ENCODE results near the gene HSDL2.
"Not testable (repeated sequence)": the region's sequence is repeated elsewhere in the genome, so short reads cannot be mapped to it uniquely, and the experiment has no call there.

Gene HSDL2

GRCh38 chr9:112366591-112366990, 13.3 kb upstream of the HSDL2 start:
- no peak for DNase-seq (ENCODE audit: low read depth in 2 of 2)

- DNase-seq (ENCODE audit: low read depth in 2 of 2) = no peak
These were observed 12.4 kb upstream of the HSDL2 start for GRCh38 chr9:112367465-112367864.

- DNase-seq (ENCODE audit: low read depth in 2 of 2) = no peak
These were observed 10.1 kb upstream of the HSDL2 start for GRCh38 chr9:112369817-112370216.

GRCh38 chr9:112371060-112371459, 8.8 kb upstream of the HSDL2 start:
- DNase-seq (ENCODE audit: low read depth in 2 of 2) = no peak

GRCh38 chr9:112373666-112374065, 6.2 kb upstream of the HSDL2 start:
- not testable (repeated sequence) for DNase-seq (ENCODE audit: low read depth in 2 of 2)

GRCh38 chr9:112374232-112374631, 5.7 kb upstream of the HSDL2 start:
- DNase-seq (ENCODE audit: low read depth in 2 of 2) = not testable (repeated sequence)

- no peak for DNase-seq (ENCODE audit: low read depth in 2 of 2)
These were observed 4.5 kb upstream of the HSDL2 start for GRCh38 chr9:112375361-112375760.

GRCh38 chr9:112377087-112377486, 2.8 kb upstream of the HSDL2 start:
- no peak for DNase-seq (ENCODE audit: low read depth in 2 of 2)

GRCh38 chr9:112377684-112378327, 2.1 kb upstream of the HSDL2 start:
- no peak for DNase-seq (ENCODE audit: low read depth in 2 of 2)

GRCh38 chr9:112378328-112379176, 1.4 kb upstream of the HSDL2 start:
- no peak for DNase-seq (ENCODE audit: low read depth in 2 of 2)

- peak; percentile 94 to 95 for DNase-seq (ENCODE audit: low read depth in 2 of 2)
These were observed 469 bp upstream of the HSDL2 start for GRCh38 chr9:112379177-112380101.

- DNase-seq (ENCODE audit: low read depth in 2 of 2) = no peak
These were observed 915 bp downstream of the HSDL2 start for GRCh38 chr9:112380825-112381221.

GRCh38 chr9:112382066-112382465, 2.2 kb downstream of the HSDL2 start:
- DNase-seq (ENCODE audit: low read depth in 2 of 2) = no peak

- DNase-seq (ENCODE audit: low read depth in 2 of 2) = no peak
These were observed 2.8 kb downstream of the HSDL2 start for GRCh38 chr9:112382501-112383364.

- no peak for DNase-seq (ENCODE audit: low read depth in 2 of 2)
These were observed 4.3 kb downstream of the HSDL2 start for GRCh38 chr9:112384219-112384618.

- DNase-seq (ENCODE audit: low read depth in 2 of 2) = no peak
These were observed 4.8 kb downstream of the HSDL2 start for GRCh38 chr9:112384690-112385089.

GRCh38 chr9:112387115-112387514, 7.2 kb downstream of the HSDL2 start:
- DNase-seq (ENCODE audit: low read depth in 2 of 2) = no peak

GRCh38 chr9:112389897-112390296, 10.0 kb downstream of the HSDL2 start:
- DNase-seq (ENCODE audit: low read depth in 2 of 2) = not testable (repeated sequence)

- DNase-seq (ENCODE audit: low read depth in 2 of 2) = not testable (repeated sequence)
These were observed 12.1 kb downstream of the HSDL2 start for GRCh38 chr9:112391936-112392560.

- DNase-seq (ENCODE audit: low read depth in 2 of 2) = not testable (repeated sequence)
These were observed 13.2 kb downstream of the HSDL2 start for GRCh38 chr9:112393146-112393545.

GRCh38 chr9:112396416-112396815, 16.5 kb downstream of the HSDL2 start:
- DNase-seq (ENCODE audit: low read depth in 2 of 2) = no peak
